ENCODE data around the gene PROCA1.

Gene PROCA1

DNA sequence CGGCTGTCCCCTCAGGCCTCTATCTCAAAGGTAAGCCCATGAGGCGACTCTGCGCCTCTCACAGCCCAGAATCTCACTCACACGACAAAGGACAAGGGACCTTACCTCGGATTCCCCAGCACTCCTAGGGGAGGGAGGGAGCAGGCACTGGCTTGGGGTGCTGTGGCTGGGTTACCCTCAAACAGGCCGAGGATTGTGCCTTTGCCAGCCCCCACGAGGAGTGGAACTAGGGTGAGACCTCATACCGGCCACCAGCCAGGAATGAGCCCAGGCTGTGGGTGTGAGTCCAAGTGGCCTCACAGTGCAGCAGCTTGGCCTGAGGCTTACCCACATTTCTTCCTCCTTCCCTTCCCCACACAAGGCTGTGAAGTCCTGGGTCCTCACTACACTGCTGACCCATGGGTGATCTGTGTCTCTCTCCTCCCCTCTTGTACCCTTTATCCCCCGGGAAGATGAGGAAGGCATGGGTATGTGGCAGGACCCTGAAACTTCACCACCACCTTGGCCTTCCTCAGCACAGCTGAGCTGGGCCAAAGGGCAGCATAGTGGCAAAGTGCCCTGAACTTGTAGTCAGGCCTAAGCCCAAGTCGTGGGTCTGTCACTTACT, 5.9 kb downstream of the PROCA1 start:
- DNase-seq: no peak

GRCh38 chr17:28705074-28705659, 6.5 kb downstream of the PROCA1 start:
- no peak for DNase-seq

DNA sequence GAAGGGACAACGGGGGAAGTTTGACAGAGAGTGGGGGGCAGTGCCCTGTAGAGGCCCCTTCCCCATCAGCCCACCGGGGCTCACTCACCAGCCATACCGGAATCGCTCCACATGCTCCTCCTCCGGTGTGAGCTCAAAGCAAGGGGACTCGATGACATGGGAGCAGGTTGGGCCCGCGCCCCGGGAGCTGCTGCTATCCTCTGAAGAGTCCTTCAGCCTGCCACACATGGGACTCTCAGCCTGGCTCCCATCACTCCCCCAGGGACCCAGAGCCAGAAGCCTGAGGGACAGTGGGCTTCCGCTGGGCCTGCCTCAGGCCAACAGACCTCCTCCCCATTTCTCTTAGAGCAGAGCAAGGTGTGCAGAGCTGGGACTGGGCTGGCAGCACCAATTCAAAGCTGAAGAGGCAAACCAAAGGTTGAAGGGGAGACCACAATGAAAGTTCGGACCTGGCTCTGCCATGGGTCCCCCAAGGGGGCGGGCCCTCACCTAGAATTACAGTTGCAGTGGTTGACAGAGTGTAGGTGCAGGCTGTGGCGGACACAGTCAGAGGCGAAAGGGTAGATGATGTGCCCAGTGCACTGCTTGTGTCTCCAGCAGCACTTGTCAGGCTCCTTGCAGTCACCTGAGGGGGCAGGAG, 7.3 kb downstream of the PROCA1 start:
- DNase-seq: no peak

DNA sequence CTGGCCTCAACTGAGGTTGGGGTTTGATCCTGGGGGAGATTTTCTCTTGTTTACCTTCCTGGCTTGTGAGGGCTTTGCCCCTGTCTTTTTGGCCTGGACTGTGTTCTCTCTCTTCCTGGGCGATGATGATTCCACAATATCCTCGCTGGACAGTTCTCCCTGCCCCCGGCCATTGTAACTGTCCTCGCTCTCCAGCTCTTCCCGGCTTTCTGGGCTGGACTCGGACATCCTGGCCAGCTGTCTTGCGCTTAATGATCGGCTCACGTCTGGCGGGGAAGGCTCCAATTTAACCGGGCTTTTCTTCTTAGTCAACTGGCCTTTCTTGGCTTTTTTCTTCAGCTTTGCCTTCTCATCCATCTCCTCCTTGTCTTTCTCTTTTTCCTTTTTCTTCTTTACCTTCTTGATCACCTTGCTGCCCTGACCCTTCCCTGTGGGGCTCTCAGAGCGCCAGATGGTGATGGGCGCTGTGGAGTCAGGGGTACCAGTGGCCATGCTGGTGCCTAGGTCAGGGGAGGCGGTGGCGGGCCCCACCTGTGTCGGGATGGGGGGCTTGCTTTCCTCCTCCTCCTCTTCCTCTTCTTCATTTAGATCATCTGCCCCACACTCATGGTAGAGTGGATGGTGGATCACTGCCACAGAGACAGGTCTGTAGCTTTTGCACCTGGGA, 8.0 kb downstream of the PROCA1 start:
- no peak for DNase-seq

DNA sequence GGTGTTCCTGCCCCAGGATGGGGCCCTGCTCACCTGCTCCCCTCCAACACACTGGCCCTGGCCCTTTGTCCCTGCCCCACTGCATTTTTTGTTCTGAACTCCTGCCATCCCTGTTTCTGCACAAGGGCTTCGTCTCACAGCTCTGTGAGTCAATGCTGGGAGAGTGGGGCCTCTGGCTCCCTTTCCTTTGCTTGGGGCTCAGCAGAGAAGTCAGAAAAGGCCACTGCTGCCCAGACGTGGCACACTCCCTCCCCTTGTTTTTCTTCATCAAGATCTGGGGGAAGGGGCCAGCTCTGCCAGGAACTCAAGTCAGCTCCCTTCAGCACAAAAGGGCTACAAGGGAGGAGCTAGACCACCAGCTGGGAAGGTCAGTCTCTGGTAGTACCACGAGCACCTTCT, 8.9 kb downstream of the PROCA1 start:
- no peak for DNase-seq

GRCh38 chr17:28702026-28702751, 9.5 kb downstream of the PROCA1 start:
- DNase-seq: no peak

DNA sequence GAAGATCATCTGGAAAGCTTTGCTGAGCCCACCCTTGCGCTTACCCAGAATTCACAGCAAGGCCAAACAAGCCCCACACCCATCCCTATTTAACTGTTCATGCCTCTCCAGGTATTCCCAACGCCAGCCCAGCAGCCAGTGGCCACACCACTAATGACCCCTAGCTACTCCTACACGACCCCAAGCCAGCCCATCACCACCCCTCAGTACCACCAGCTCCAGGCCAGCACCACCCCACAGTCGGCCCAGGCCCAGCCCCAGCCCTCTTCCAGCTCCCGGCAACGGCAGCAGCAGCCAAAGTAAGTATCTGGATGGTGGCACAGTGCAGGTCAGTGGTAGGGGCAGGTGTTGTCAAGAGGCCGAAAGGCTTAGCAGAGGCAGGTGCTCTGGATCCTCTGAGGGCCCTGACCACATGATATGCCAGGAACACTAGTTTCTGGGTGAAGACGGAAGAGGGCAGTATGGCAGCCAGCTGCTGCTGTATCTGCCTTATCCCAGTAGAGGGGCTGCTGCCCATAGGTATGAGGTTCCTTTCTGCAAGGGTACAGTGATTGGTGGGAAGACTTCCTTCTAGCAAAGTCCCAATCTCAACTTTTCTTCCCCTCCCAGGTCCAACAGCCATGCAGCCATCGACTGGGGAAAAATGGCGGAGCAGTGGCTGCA, 10.7 kb downstream of the PROCA1 start:
- no peak for DNase-seq

GRCh38 chr17:28700278-28700677, 11.4 kb downstream of the PROCA1 start:
- DNase-seq: no peak

- no peak for DNase-seq
These were observed 13.3 kb downstream of the PROCA1 start for GRCh38 chr17:28698253-28698941.

DNA sequence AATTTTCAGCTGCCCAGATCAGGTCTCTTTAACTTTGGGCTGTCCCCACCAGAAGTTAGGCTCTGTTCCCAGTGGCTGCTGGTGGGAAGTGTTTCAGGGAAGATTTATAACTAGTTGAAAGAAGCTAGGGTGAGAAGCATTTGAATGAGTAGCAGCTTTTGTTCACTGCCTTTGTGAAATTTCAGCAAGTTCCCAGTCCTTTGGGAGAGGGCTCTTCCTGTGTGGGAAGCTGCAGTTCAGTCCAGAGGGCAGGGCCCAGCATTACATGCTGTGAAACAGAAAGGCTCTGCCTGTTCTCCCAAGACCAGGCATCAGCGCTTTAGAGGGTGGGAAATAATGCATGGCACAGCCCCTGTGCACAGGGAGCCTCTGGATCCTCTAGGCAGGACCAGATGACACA, 17.8 kb downstream of the PROCA1 start:
- no peak for DNase-seq

DNA sequence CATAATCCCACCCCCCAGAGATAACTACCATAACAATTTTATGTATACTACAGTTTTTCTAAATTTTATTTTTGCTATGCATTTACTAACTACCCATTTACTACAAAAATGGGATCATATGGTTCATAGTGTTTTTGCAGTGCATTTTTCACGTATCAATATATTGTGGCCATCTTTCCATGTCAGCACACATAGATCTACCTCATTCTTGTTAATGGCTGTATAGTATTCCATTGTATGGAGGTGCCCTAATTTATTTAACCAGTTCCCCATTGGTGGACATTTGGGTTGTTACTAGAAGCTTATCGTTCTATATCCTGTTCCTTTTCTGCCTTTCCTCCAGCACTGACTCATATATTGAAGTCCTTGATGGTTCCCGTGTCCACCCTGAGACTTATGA, 22.7 kb downstream of the PROCA1 start:
- no peak for DNase-seq

DNA sequence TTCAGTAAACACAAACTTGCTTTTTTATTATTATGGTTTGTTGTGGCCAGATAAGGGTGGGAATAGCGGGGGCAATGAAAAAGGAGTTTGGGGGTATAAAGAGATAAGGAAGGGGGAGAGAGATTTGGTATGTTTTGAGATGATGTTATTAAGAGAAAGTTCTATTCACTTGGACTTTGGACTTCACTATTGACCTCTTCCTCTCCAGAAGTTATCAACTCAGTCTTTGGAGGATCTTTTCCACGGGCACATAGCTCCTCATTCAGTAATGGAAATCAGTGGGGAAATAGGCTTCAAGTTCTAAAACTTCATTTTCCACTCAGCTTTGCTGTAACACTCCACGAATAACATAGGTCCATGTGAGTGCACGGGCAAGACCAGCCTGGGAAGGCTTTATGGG, 23.2 kb downstream of the PROCA1 start:
- no peak for DNase-seq

DNA sequence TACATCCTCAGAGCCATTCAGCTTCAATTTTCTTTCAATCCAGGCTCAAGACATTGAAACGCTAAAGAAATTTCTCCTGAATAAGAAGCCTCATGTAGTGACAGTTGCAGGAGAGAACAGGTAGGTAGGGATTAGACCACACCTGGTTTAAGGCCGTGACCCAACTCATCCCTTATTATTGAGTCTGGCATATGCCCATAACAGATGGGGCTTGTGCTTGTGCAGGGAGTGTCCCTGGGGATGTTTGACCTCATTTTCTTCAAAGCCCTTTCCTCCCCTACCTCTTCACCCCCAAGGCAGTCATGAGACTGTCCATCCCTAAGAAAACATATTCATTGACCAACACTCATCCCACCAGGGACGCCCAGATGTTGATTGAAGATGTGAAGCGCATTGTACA, 25.4 kb downstream of the PROCA1 start:
- no peak for DNase-seq

DNA sequence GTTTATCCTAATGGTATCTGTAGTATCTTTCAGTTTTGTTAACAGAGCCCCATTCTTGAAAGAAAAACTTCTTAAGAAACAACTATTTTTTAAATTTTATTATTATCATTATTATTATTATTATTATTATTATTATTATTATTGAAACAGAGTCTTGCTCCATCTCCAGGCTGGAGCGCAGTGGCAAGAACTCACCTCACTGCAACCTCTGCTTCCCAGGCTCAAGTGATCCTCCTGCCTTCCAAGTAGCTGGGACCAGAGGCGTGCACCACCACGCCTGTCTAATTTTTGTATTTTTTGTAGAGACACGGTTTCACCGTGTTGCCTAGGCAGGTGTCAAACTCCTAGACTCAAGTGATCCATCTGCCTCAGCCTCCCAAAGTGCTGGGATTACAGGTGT, 26.3 kb downstream of the PROCA1 start:
- no peak for DNase-seq

GRCh38 chr17:28684963-28685362, 26.7 kb downstream of the PROCA1 start:
- DNase-seq: no peak

- no peak for DNase-seq
These were observed 29.0 kb downstream of the PROCA1 start for GRCh38 chr17:28682655-28683054.

DNA sequence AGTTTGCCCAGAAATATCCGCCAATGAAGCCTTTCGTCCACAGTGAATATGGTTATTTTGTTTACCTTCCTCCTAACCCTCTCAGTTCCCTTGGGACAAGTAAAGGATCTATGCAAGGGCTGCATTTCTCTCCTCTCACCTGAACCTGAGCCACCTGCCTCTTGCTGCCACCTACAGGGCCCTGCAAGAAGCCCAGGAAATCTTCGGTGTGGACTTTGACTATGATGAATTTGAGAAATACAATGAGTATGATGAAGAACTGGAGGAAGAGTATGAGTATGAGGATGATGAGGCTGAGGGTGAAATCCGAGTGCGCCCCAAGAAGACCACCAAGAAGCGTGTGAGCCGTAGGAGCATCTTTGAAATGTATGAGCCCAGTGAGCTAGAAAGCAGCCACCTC, 35.7 kb downstream of the PROCA1 start:
- DNase-seq: no peak

- DNase-seq: no peak
These were observed 36.2 kb downstream of the PROCA1 start for GRCh38 chr17:28675490-28675889.

DNA sequence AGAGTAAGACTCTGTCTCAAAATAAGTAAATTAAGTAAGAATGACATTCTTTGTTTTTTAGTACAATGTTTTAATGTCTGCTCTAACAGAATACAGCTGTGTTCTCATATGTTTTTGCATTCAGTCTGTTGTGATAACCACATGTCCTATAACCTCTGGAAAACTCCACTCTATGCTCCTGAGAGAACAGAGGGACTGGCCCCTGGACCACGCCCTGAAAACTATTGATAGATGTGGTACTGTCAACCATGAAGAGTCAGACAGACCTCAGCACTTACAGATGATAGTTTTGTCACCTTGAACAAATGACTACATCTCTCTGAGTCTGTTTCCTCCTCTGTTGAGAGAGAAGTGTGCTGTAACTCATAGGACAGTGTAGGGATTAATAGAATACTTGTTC, 41.8 kb downstream of the PROCA1 start:
- no peak for DNase-seq

- no peak for DNase-seq
These were observed 43.8 kb downstream of the PROCA1 start for GRCh38 chr17:28667870-28668269.

- no peak for DNase-seq
These were observed 45.7 kb downstream of the PROCA1 start for GRCh38 chr17:28665994-28666393.

DNA sequence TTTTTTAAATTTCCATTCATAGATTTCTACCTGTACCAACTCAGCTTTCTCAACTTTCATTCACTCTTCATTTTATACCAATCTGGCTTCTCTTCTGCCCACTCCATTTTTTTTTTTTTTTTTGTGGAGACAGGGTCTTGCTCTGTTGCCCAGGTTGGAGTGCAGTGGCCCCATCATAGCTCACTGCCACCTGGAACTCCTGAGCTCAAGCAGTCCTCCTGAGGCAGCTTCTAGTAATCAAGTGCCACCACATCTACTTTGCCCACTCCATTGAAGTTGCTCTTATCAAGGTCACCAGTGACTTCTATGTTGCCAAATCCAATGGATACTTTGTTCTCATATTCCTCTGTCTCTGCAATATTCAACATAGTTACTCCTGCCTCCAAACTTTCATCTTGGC, 48.0 kb downstream of the PROCA1 start:
- DNase-seq: no peak

DNA sequence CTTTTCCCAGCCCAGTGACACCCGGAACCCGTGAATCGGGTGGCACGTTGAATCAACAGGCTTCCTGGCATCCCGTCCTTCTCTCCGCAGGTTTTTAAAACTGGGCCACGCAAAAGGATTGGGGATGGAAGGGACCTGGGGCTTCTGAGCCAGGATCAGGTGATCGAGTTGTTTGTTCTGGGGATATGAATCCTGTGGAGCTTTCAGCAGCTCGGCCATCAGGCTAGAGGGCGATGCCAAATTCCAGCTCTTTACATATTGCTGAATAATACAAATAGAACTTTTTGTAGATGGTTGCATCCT, 49.2 kb downstream of the PROCA1 start:
- no peak for DNase-seq

All from activated CD4-positive, alpha-beta T cell treated with anti-CD3 and anti-CD28 coated beads, Interleukin-2, amount 50 U/mL, for 4 hours (primary cell).